Esophagus muscularis mucosa (tissue), 4 donors: Measurements from ENCODE around the gene DAND5. TPM values are rescaled to one million over a fixed set of nuclear protein-coding genes. Genes with fewer than 3 reads are reported as not detected.

ENCODE experiments used
- DNase-seq: peaks from one replicate; pipeline ENCODE4 v3.0.0-alpha.2; 2017; ENCODE audit errors: extremely low spot score
- H3K27ac ChIP-seq, 4 donors: fragments of 200-600 bp; sonication (generic); replicated peaks in 1 of 4; 1 replicate in 3 of 4; 2 replicates in 1 of 4; pipeline ENCODE4 v1.5.1; 2016 to 2019; ENCODE audit warnings: mild to moderate bottlenecking in 1 of 4
- H3K27me3 ChIP-seq, 4 donors: fragments of 200-600 bp; sonication (generic); one replicate each; pipeline versions ENCODE4 v1.5.1 to v1.6.0; 2016 to 2019
- H3K36me3 ChIP-seq, 4 donors: fragments of 200-600 bp; sonication (generic); one replicate each; pipeline ENCODE4 v1.5.1; 2016 to 2019
- H3K4me1 ChIP-seq, 4 donors: fragments of 200-600 bp; sonication (generic); one replicate each; pipeline ENCODE4 v1.5.1; 2016 to 2019
- H3K4me3 ChIP-seq, 4 donors: fragments of 200-600 bp; sonication (generic); 1 replicate in 2 of 4; 2 replicates in 2 of 4; pipeline ENCODE4 v1.5.1; 2016 to 2019; ENCODE audit warnings: mild to moderate bottlenecking in 4 of 4, moderate library complexity in 1 of 4
- H3K9me3 ChIP-seq, 4 donors: fragments of 200-600 bp; sonication (generic); 1 replicate in 3 of 4; 2 replicates in 1 of 4; pipeline ENCODE4 v1.5.1; 2016 to 2019
- EP300 ChIP-seq: sonication (generic); formaldehyde crosslinking; IDR thresholded peaks from one replicate; pipeline ENCODE4 v1.6.1; 2017; ENCODE audit warnings: antibody characterized with exemption
- POLR2A ChIP-seq: fragments of 450-650 bp; IDR thresholded peaks from one replicate; pipeline ENCODE4 v1.6.1; 2017; ENCODE audit warnings: antibody characterized with exemption, moderate library complexity, mild to moderate bottlenecking, low read depth
- POLR2AphosphoS5 ChIP-seq, 2 donors: sonication (generic); formaldehyde crosslinking; IDR thresholded peaks; one replicate each; pipeline ENCODE4 v1.6.1; 2017; ENCODE audit warnings: antibody characterized with exemption in 2 of 2
- WGBS: methylation state at CpG from one replicate; pipeline ENCODE4 v1.1.5; 2018; 5-methylcytosine and 5-hydroxymethylcytosine counted together
- intact Hi-C: fragments of 100-400 bp; cut with DNase I; formaldehyde crosslinking; loops from one replicate; pipeline ENCODE4 v1.15.1; 2023
- total RNA-seq, 4 donors: library from RNA; depleted of rRNA; stranded (reverse); fragments of >200 nt; gene quantifications; one replicate each; pipeline versions ENCODE4 v1.1.0 to v1.2.1, GENCODE V29; 2016
- TF ChIP-seq, protein P1 (sequence below), 3 experiments: fragments of 200-600 bp in 2 of 3; fragments of 450-650 bp in 1 of 3; sonication (generic) in 2 of 3; IDR thresholded peaks; one replicate each; pipeline ENCODE4 v1.5.1; 2017 to 2019; ENCODE audit warnings: antibody characterized with exemption in 3 of 3, mild to moderate bottlenecking in 2 of 3, moderate library complexity in 1 of 3

Gene DAND5
- total RNA-seq, 4 donors from 2014 or later, result 0.19 to 0.83 (median 0.29) TPM; not detected in 1

- Histone ChIP-seq H3K9me3 (no peaks in the 10 kb centered on the region), H3K27me3 (no peaks in the 10 kb centered on the region), H3K4me3 (peak overlapping the region; percentile 41 to 48 (median 44)), H3K36me3 (no peaks in the 10 kb centered on the region), H3K27ac (no peak overlapping the region), H3K4me1 (peaks cover 12 to 30% (median 27%) of the 10 kb centered on the region in 4 donors)
- WGBS, result 17% methylated on average over 25 of the region's 51 CpGs
- no peak for DNase-seq
- TF ChIP-seq POLR2A (no peak), EP300 (no peak), POLR2AphosphoS5 (IDR thresholded peaks at IDR 0.05) (peak; percentile 32 to 58)
- TF ChIP-seq, protein P1, sequence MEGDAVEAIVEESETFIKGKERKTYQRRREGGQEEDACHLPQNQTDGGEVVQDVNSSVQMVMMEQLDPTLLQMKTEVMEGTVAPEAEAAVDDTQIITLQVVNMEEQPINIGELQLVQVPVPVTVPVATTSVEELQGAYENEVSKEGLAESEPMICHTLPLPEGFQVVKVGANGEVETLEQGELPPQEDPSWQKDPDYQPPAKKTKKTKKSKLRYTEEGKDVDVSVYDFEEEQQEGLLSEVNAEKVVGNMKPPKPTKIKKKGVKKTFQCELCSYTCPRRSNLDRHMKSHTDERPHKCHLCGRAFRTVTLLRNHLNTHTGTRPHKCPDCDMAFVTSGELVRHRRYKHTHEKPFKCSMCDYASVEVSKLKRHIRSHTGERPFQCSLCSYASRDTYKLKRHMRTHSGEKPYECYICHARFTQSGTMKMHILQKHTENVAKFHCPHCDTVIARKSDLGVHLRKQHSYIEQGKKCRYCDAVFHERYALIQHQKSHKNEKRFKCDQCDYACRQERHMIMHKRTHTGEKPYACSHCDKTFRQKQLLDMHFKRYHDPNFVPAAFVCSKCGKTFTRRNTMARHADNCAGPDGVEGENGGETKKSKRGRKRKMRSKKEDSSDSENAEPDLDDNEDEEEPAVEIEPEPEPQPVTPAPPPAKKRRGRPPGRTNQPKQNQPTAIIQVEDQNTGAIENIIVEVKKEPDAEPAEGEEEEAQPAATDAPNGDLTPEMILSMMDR (IDR thresholded peaks at IDR 0.05), result peak; percentile 98 to 99 (median 99)
- intact Hi-C loops, result loop anchor here (1.0 to 5.0 kb wide), 2 partner anchors 49 to 78 kb away; no protein-coding TSS in a partner anchor
Measured at GRCh38 chr19:12983542-12984142, 14.3 kb downstream of the DAND5 start.

DNA sequence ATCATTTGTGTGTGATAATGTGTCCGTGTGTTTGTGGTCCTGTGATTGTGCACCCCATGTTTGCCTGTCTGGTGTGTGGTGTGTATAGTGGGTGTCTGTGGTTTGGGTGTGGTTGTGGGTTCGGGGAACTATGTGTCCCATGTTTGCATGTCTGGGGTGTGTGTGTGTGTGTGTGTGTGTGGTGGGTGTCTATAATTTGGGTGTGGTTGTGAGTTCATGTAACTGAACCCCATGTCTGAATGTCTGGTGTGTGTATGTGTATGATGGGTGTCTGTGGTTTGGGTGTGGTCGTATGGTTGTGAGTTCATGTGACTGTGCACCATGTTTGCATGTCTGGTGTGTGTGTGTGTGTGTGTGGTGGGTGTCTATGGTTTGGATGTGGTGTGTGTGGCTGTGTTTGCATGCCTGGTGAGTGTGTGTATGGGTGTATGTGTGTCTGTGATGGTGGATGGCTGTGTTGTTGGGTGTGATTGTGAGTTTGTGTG is 14.8 kb downstream of the DAND5 start:
- no peaks in the 10 kb centered on the region for H3K9me3 ChIP-seq
- H3K27ac ChIP-seq, result no peak overlapping the region
- H3K27me3 ChIP-seq, result no peaks in the 10 kb centered on the region
- H3K36me3 ChIP-seq, result no peaks in the 10 kb centered on the region
- WGBS, result 80% methylated on average over 3 of the region's 3 CpGs
- peaks cover 12 to 30% (median 27%) of the 10 kb centered on the region in 4 donors for H3K4me1 ChIP-seq
- intact Hi-C loops, result loop anchor here (5.0 kb wide), 1 partner anchor 48 kb away; no protein-coding TSS in a partner anchor
- no peak overlapping the region for H3K4me3 ChIP-seq
- DNase-seq, result no peak
- TF ChIP-seq POLR2A, result no peak
- TF ChIP-seq, protein P1 (IDR thresholded peaks at IDR 0.05), result no peak
- no peak for TF ChIP-seq POLR2AphosphoS5 (IDR thresholded peaks at IDR 0.05)
- TF ChIP-seq EP300, result no peak

DNA sequence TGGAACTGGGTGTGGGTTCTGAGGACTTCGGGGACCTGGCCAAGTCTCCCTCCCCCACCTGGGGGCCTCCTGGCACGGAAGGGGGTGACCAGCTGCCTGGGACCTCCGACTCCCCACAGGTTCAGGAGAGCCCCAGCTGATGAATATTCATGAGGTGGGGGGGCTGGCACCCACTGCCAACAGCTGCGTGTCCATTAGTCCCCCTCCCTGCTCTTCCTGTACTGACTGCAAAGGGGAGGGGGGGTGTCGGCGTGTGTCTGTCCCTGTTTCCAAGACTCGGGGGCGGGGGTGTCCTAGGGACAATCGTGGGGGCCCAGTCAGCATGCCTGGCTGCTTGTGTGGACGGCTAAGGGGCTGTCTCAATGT is 15.3 kb downstream of the DAND5 start:
- H3K4me3 ChIP-seq, result no peak overlapping the region
- WGBS, result 53% methylated on average over 6 of the region's 10 CpGs
- no peaks in the 10 kb centered on the region for H3K36me3 ChIP-seq
- intact Hi-C loops, result loop anchor here (5.0 kb wide), 1 partner anchor 48 kb away; no protein-coding TSS in a partner anchor
- TF ChIP-seq, protein P1 (IDR thresholded peaks at IDR 0.05), result no peak
- TF ChIP-seq POLR2A (no peak), EP300 (no peak), POLR2AphosphoS5 (IDR thresholded peaks at IDR 0.05) (no peak)
- no peaks in the 10 kb centered on the region for H3K27me3 ChIP-seq
- no peak overlapping the region for H3K27ac ChIP-seq
- no peaks in the 10 kb centered on the region for H3K9me3 ChIP-seq
- H3K4me1 ChIP-seq, result peaks cover 12 to 30% (median 27%) of the 10 kb centered on the region in 4 donors
- DNase-seq, result no peak

DNA sequence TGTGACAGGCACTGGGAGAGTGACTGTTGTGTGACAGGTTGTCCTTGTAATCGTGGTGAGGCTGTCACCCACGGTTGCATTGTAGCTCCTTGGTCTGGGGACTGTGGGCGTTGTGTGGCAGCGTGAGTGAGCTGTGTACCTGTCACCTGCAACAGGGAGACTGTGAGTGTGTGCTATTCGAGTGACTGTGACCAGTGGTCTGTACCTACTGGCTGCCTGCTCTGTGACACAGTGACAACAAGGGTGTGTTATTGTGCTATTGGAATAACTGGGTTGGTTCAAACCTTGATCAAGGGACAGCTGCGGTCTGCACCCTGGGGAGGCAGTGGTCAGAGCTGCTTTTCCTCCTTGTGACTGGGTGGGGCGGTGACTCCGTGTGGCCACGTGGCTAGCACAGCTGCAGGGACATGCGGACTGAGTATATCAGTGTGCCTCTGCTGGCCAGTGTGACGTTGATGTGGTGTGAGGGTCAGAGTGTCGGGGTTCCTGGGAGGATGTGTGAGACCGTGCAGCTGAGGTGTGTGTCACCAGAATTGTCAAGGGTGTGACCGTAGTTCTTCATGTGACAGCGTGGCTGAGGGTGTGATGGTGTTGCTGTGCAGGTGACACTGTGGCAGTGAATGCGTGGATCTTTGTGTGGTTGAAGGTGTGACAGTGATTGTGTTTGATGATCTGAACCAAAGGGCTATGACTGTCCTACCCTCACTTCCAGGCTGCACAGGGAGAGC is 15.8 kb downstream of the DAND5 start:
- H3K27ac ChIP-seq, result no peak overlapping the region
- H3K27me3 ChIP-seq, result no peaks in the 10 kb centered on the region
- TF ChIP-seq EP300 (no peak), POLR2AphosphoS5 (IDR thresholded peaks at IDR 0.05) (peak in 1 of 2 donors; percentile 17)
- no peaks in the 10 kb centered on the region for H3K36me3 ChIP-seq
- H3K9me3 ChIP-seq, result no peaks in the 10 kb centered on the region
- WGBS, result 64% methylated on average over 15 of the region's 16 CpGs
- intact Hi-C loops, result no loop called here
- H3K4me1 ChIP-seq, result peaks cover 12 to 30% (median 27%) of the 10 kb centered on the region in 4 donors
- no peak overlapping the region for H3K4me3 ChIP-seq
- DNase-seq, result peak; percentile 92

GRCh38 chr19:12986726-12987125 is 17.4 kb downstream of the DAND5 start:
- H3K36me3 ChIP-seq, result no peaks in the 10 kb centered on the region
- H3K27me3 ChIP-seq, result no peaks in the 10 kb centered on the region
- no peak overlapping the region for H3K27ac ChIP-seq
- intact Hi-C loops, result no loop called here
- H3K4me1 ChIP-seq, result peaks cover 12 to 30% (median 27%) of the 10 kb centered on the region in 4 donors
- WGBS, result 91% methylated on average over 12 of the region's 12 CpGs
- H3K9me3 ChIP-seq, result no peaks in the 10 kb centered on the region
- TF ChIP-seq EP300, result no peak
- DNase-seq, result no peak
- H3K4me3 ChIP-seq, result no peak overlapping the region
